ENCODE results near the gene ATP9A.

DNA sequence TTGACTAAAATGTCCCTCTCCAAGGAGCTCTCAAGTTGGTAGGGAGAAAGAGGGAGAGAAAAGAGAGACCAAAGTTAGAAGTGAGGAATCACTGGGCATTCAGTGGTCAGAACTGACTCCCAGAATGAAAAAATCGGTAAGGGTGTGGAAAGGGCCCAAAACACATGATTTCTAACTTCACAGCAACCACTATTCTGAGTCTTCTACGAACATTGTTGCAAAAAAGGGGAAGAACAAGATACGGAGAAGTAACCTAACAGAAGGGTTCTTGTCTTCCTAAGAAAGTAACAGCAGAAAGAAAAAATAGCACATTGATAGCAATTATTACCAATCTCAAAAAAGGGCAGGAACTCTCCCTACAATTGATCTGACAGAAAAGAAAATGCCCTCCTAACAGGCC lies 65.6 kb downstream of the ATP9A start:
- TF ChIP-seq, protein P1, sequence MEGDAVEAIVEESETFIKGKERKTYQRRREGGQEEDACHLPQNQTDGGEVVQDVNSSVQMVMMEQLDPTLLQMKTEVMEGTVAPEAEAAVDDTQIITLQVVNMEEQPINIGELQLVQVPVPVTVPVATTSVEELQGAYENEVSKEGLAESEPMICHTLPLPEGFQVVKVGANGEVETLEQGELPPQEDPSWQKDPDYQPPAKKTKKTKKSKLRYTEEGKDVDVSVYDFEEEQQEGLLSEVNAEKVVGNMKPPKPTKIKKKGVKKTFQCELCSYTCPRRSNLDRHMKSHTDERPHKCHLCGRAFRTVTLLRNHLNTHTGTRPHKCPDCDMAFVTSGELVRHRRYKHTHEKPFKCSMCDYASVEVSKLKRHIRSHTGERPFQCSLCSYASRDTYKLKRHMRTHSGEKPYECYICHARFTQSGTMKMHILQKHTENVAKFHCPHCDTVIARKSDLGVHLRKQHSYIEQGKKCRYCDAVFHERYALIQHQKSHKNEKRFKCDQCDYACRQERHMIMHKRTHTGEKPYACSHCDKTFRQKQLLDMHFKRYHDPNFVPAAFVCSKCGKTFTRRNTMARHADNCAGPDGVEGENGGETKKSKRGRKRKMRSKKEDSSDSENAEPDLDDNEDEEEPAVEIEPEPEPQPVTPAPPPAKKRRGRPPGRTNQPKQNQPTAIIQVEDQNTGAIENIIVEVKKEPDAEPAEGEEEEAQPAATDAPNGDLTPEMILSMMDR (IDR thresholded peaks at IDR 0.05; ENCODE audit: insufficient read depth, low read length): no peak
- TF ChIP-seq POLR2AphosphoS5 (IDR thresholded peaks at IDR 0.05; ENCODE audit: low read depth): no peak

All from HL-60 (cell line).